DOHH2 (cell line): Measurements from ENCODE around the gene CHMP5.

ENCODE experiments used
- CTCF ChIP-seq: fragments of 200-600 bp; sonication (generic); IDR thresholded peaks from one replicate; pipeline ENCODE4 v1.5.1; 2014; ENCODE audit warnings: antibody characterized with exemption, mild to moderate bottlenecking, low read depth, low read length; ENCODE audit not compliant: poor library complexity, severe bottlenecking
- EZH2phosphoT487 ChIP-seq: fragments of 200-600 bp; sonication (generic); IDR thresholded peaks from 2 replicates; pipeline ENCODE4 v1.6.1; 2017; ENCODE audit warnings: borderline replicate concordance, mild to moderate bottlenecking, antibody characterized with exemption, low read length, moderate library complexity, mixed read lengths

GRCh38 chr9:33246269-33246860, 18.5 kb upstream of the CHMP5 start:
- no peak for TF ChIP-seq CTCF
- no peak for TF ChIP-seq EZH2phosphoT487
